ENCODE measurements around the gene AMPH. TPM values are rescaled to one million over a fixed set of nuclear protein-coding genes. Genes with fewer than 3 reads are reported as not detected.
A peak's percentile ranks its signal among the peaks of the same experiment; 100 is the strongest.

The AMPH gene
- polyA plus RNA-seq, 1 donor (not counting 4 experiments of a cell fraction or from before 2014, with no cell fraction given), result not detected

DNA sequence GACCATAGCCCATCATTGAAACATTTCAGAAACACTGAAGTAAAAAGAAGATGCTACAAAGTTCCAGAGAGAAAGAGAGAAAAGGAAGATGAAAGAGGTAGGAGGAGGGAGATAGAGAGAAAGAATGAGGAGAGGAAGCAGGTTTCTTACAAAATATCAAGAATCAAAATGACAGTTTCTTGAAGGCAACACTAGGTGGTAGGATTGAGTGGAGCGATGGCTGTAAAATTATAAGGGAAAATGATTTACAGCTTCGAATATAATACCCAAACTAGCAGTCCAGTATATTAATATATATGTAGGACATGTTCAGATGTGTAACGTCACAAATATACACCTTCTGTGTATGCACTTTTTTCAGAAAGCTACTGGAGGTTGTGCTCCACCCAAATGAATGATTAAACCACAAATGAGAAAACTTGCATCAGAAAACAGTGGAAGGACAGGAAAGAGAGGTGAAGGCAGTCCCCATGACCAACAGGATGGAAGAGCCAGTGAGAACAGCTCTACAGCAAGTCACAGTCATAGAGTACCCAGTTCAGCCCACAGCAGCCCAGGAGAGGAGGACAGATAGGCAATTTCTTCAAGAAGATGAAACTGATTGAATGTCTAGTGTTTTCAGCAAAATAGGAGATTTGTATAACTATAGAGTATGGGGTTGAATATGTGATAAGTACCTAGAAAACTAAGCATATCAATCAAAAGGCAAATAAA, 206.3 kb downstream of the AMPH start:
- no peak overlapping the region for H2AFZ ChIP-seq (ENCODE audit: control insufficient read depth, low read length)
- no peak for FAIRE-seq
- H3K27ac ChIP-seq (ENCODE audit: control insufficient read depth, insufficient read depth, low read length), result no peak overlapping the region
- no peak overlapping the region for H3K9ac ChIP-seq (ENCODE audit: control insufficient read depth, extremely low read depth, insufficient read depth, low read length)
- no peaks in the 10 kb centered on the region for H3K4me1 ChIP-seq (ENCODE audit: control insufficient read depth, extremely low read depth, insufficient read depth, low read length)
- no peak overlapping the region for H3K4me2 ChIP-seq (ENCODE audit: control insufficient read depth, extremely low read depth, insufficient read depth, low read depth, low read length)
- H4K20me1 ChIP-seq (ENCODE audit: control insufficient read depth, extremely low read depth, insufficient read depth, low read length), result no peaks in the 10 kb centered on the region
- H3K9me1 ChIP-seq (ENCODE audit: control insufficient read depth, extremely low read depth, insufficient read depth, low read length), result no peaks in the 10 kb centered on the region
- DNase-seq (ENCODE audit: low read depth, low spot score), result no peak
- H3K9me3 ChIP-seq (ENCODE audit: control insufficient read depth, low read depth, low read length), result no peaks in the 10 kb centered on the region
- no peaks in the 10 kb centered on the region for H3K36me3 ChIP-seq (ENCODE audit: control insufficient read depth in 2 of 2, extremely low read depth in 1 of 2, insufficient read depth in 2 of 2, low read length in 2 of 2)
- dilution Hi-C loops (cut with MboI; ENCODE audit: extremely low pct_ligation_motif_present, low sequenced_read_pairs), result no loop called here
- H3K79me2 ChIP-seq (ENCODE audit: control insufficient read depth, insufficient read depth, low read length), result no peaks in the 10 kb centered on the region
- no peaks in the 10 kb centered on the region for H3K27me3 ChIP-seq (ENCODE audit: control insufficient read depth, extremely low read depth, insufficient read depth, low read length)
- no peak for TF ChIP-seq EZH2 (IDR thresholded peaks at IDR 0.05; ENCODE audit: low read length)
- TF ChIP-seq, protein P1, sequence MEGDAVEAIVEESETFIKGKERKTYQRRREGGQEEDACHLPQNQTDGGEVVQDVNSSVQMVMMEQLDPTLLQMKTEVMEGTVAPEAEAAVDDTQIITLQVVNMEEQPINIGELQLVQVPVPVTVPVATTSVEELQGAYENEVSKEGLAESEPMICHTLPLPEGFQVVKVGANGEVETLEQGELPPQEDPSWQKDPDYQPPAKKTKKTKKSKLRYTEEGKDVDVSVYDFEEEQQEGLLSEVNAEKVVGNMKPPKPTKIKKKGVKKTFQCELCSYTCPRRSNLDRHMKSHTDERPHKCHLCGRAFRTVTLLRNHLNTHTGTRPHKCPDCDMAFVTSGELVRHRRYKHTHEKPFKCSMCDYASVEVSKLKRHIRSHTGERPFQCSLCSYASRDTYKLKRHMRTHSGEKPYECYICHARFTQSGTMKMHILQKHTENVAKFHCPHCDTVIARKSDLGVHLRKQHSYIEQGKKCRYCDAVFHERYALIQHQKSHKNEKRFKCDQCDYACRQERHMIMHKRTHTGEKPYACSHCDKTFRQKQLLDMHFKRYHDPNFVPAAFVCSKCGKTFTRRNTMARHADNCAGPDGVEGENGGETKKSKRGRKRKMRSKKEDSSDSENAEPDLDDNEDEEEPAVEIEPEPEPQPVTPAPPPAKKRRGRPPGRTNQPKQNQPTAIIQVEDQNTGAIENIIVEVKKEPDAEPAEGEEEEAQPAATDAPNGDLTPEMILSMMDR (optimal IDR thresholded peaks at IDR 0.05 in 1 of 3, IDR thresholded peaks at IDR 0.05 in 1 of 3, conservative IDR thresholded peaks at IDR 0.05 in 1 of 3; ENCODE audit: extremely low read depth in 1 of 3, insufficient read depth in 2 of 3, low read length in 3 of 3), result peak in 1 of 3 experiments; percentile 16
- H3K4me3 ChIP-seq (ENCODE audit: control insufficient read depth in 2 of 3, extremely low read depth in 1 of 3, insufficient read depth in 2 of 3, low read depth in 1 of 3, low read length in 3 of 3), result no peak overlapping the region

DNA sequence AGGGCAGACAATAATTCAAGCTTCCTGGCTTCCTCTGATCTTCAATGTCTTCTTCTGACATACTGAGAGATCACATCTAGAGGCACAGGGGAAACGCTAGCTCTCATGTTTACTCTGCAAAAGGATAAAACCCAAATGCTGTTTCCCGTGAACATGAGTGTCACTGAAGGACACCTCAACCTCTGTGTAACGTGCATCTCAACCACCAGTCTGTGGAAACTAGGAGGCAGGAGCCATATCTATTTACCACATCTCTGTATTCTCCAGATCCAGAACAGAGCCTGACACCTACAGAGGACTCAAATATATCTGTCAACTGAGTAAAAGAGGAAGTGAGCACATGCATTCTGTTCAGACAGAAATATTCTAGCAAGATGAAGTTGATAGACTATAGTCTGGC, 217.4 kb downstream of the AMPH start:
- Histone ChIP-seq H3K4me2 (ENCODE audit: control insufficient read depth, extremely low read depth, insufficient read depth, low read depth, low read length) (no peak overlapping the region), H3K4me1 (ENCODE audit: control insufficient read depth, extremely low read depth, insufficient read depth, low read length) (no peaks in the 10 kb centered on the region), H3K27me3 (ENCODE audit: control insufficient read depth, extremely low read depth, insufficient read depth, low read length) (no peaks in the 10 kb centered on the region), H3K79me2 (ENCODE audit: control insufficient read depth, insufficient read depth, low read length) (no peaks in the 10 kb centered on the region), H4K20me1 (ENCODE audit: control insufficient read depth, extremely low read depth, insufficient read depth, low read length) (no peaks in the 10 kb centered on the region), H3K36me3 (ENCODE audit: control insufficient read depth in 2 of 2, extremely low read depth in 1 of 2, insufficient read depth in 2 of 2, low read length in 2 of 2) (no peaks in the 10 kb centered on the region), H3K4me3 (ENCODE audit: control insufficient read depth in 2 of 3, extremely low read depth in 1 of 3, insufficient read depth in 2 of 3, low read depth in 1 of 3, low read length in 3 of 3) (no peak overlapping the region), H3K27ac (ENCODE audit: control insufficient read depth, insufficient read depth, low read length) (no peak overlapping the region), H3K9me1 (ENCODE audit: control insufficient read depth, extremely low read depth, insufficient read depth, low read length) (no peaks in the 10 kb centered on the region), H2AFZ (ENCODE audit: control insufficient read depth, low read length) (no peak overlapping the region), H3K9ac (ENCODE audit: control insufficient read depth, extremely low read depth, insufficient read depth, low read length) (no peak overlapping the region), H3K9me3 (ENCODE audit: control insufficient read depth, low read depth, low read length) (no peaks in the 10 kb centered on the region)
- dilution Hi-C loops (cut with MboI; ENCODE audit: extremely low pct_ligation_motif_present, low sequenced_read_pairs), result no loop called here
- no peak for DNase-seq (ENCODE audit: low read depth, low spot score)
- TF ChIP-seq, protein P1 (optimal IDR thresholded peaks at IDR 0.05 in 1 of 3, IDR thresholded peaks at IDR 0.05 in 1 of 3, conservative IDR thresholded peaks at IDR 0.05 in 1 of 3; ENCODE audit: extremely low read depth in 1 of 3, insufficient read depth in 2 of 3, low read length in 3 of 3), result no peak
- TF ChIP-seq EZH2 (IDR thresholded peaks at IDR 0.05; ENCODE audit: low read length), result no peak
- FAIRE-seq, result no peak
